Psoas muscle (tissue), 8 donors: ENCODE results near the gene MTFP1. TPM values are rescaled to one million over a fixed set of nuclear protein-coding genes. Genes with fewer than 3 reads are reported as not detected.

ENCODE experiments used
- ATAC-seq, 4 donors: fragments of 200-7000 bp; cut with Tn5 transposase; one replicate each; pipeline ENCODE4 v1.9.1; 2020; ENCODE audit warnings: moderate library complexity in 3 of 4, mild to moderate bottlenecking in 2 of 4
- DNase-seq, 2 donors: peaks; one replicate each; pipeline ENCODE4 v3.0.0-alpha.2; 2020
- H3K27ac ChIP-seq: fragments of 200-600 bp; one replicate; pipeline ENCODE4 v1.8.0; 2022
- H3K27me3 ChIP-seq, 3 donors: fragments of 200-600 bp in 1 of 3; one replicate each; pipeline versions ENCODE4 v1.6.1 to v1.8.0; 2013 to 2022; ENCODE audit warnings: low read length in 2 of 3, mild to moderate bottlenecking in 2 of 3, moderate library complexity in 1 of 3; ENCODE audit not compliant: insufficient read depth in 3 of 3
- H3K36me3 ChIP-seq, 2 donors: fragments of 200-600 bp in 1 of 2; one replicate each; pipeline versions ENCODE4 v1.6.1 to v1.8.0; 2013 to 2022; ENCODE audit warnings: low read depth in 1 of 2, mild to moderate bottlenecking in 1 of 2, moderate library complexity in 1 of 2; ENCODE audit not compliant: insufficient read depth in 1 of 2
- H3K4me1 ChIP-seq: fragments of 200-600 bp; one replicate; pipeline ENCODE4 v1.8.0; 2022
- H3K4me3 ChIP-seq: fragments of 200-600 bp; one replicate; pipeline ENCODE4 v1.8.0; 2022; ENCODE audit warnings: mild to moderate bottlenecking
- H3K9me3 ChIP-seq: fragments of 200-600 bp; one replicate; pipeline ENCODE4 v1.8.0; 2022
- CTCF ChIP-seq: fragments of 200-600 bp; IDR thresholded peaks from one replicate; pipeline ENCODE4 v1.8.0; 2022; ENCODE audit warnings: antibody characterized with exemption
- whole genome bisulfite sequencing, 3 donors: extraction: QIAGEN DNeasy Blood & Tissue Kit; methylation state at CpG; one replicate each; pipeline versions ENCODE4 v1.1.6 to v1.1.7; 2013; 5-methylcytosine and 5-hydroxymethylcytosine counted together
- intact Hi-C, 2 donors: fragments of 100-400 bp; cut with DNase I; formaldehyde crosslinking; loops; one replicate each; pipeline versions ENCODE4 v1.11.0 to v1.14.2; 2022
- polyA plus RNA-seq, 3 donors: library from polyadenylated mRNA; stranded (reverse); fragments of 200-250 nt; gene quantifications; one replicate each; pipeline ENCODE4 v1.2.3, GENCODE V29; 2013
- total RNA-seq, 4 donors: library from RNA; stranded (reverse); fragmentation: NEBNext Ultra II Directional in 2 of 4; extraction: Animal tissue kit (Norgen Biotek cat#: 25700) in 2 of 4; gene quantifications; one replicate each; pipeline versions ENCODE4 v1.2.1 to v1.2.4, GENCODE V29; 2021 to 2023
- donor health status: healthy with polysubstance abuse.
- donor health status: DM: no; HTN: no; CAD: no; lungs with moderate emphysema.
- donor health status: Bipolar disorder and iron deficiency.
- donor health status: healthy.
- donor health status: DM: yes; HTN: yes; CAD: no.
- donor health status: DM: no; HTN: no; CAD: no.
- donor health status: DM: no; HTN: no; CAD: no.
- donor health status: DM: yes; HTN: yes; CAD: no.

MTFP1 gene
- total and polyA plus RNA-seq, 7 donors, result 4.3 to 156 (median 50.8) TPM

GRCh38 chr22:30413745-30414524 is 11.6 kb upstream of the MTFP1 start:
- intact Hi-C loops, result no loop called here
- no peak for TF ChIP-seq CTCF
- DNase-seq (no peak), ATAC-seq (no peak)
- Histone ChIP-seq H3K4me1 (no peaks in the 10 kb centered on the region), H3K9me3 (no peaks in the 10 kb centered on the region), H3K27me3 (no peaks in the 10 kb centered on the region), H3K36me3 (peaks cover 3 to 67% of the 10 kb centered on the region in 2 donors), H3K27ac (no peak overlapping the region), H3K4me3 (no peak overlapping the region)
- WGBS, 3 donors, result 83 to 92% (median 86%) methylated on average over 5 of the region's 5 CpGs

GRCh38 chr22:30414525-30415047 is 11.0 kb upstream of the MTFP1 start:
- Histone ChIP-seq H3K27ac (no peak overlapping the region), H3K4me1 (no peaks in the 10 kb centered on the region), H3K27me3 (no peaks in the 10 kb centered on the region), H3K4me3 (no peak overlapping the region), H3K36me3 (peaks cover 3 to 68% of the 10 kb centered on the region in 2 donors), H3K9me3 (no peaks in the 10 kb centered on the region)
- TF ChIP-seq CTCF, result no peak
- DNase-seq (no peak), ATAC-seq (no peak)
- WGBS, 3 donors, result 87 to 89% (median 88%) methylated on average over 4 of the region's 4 CpGs
- intact Hi-C loops, result no loop called here

DNA sequence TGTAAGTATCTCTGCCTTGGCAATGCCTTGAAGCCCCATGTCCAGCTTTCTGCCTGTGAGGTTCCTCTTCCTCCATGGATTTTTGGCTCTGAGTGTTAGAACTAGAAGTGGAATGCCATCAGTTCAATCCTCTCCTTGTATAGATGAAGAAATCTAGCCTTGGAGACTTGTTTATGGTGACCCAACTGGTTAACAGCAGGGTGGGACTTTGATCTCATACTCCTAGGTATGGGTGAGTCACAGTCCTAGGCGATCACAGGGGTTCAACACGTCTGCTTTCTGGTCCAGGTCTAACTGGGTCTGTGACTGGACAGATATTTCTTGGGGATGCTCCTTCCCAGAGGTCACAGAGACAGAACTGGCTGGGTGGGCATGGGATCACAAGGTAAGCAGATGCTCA is 9.2 kb upstream of the MTFP1 start:
- Histone ChIP-seq H3K4me3 (no peak overlapping the region), H3K9me3 (no peaks in the 10 kb centered on the region), H3K27ac (no peak overlapping the region), H3K4me1 (no peaks in the 10 kb centered on the region), H3K36me3 (peaks cover 3 to 75% of the 10 kb centered on the region in 2 donors), H3K27me3 (no peaks in the 10 kb centered on the region)
- ATAC-seq (no peak), DNase-seq (no peak)
- intact Hi-C loops, result no loop called here
- WGBS, 3 donors, result 74 to 96% (median 84%) methylated on average over 2 of the region's 2 CpGs
- TF ChIP-seq CTCF, result no peak

- peaks cover 3 to 77% of the 10 kb centered on the region in 2 donors for H3K36me3 ChIP-seq
- WGBS, 3 donors, result 69 to 84% (median 78%) methylated on average over 1 of the region's 1 CpG
- H3K27ac ChIP-seq, result no peak overlapping the region
- TF ChIP-seq CTCF, result no peak
- DNase-seq, result no peak
- intact Hi-C loops, result no loop called here
- H3K9me3 ChIP-seq, result no peaks in the 10 kb centered on the region
- H3K27me3 ChIP-seq, result no peaks in the 10 kb centered on the region
- H3K4me3 ChIP-seq, result no peak overlapping the region
- H3K4me1 ChIP-seq, result peaks cover 4% of the 10 kb centered on the region
- no peak for ATAC-seq
Observed at GRCh38 chr22:30416837-30417236, 8.7 kb upstream of the MTFP1 start.
